GM18498 (cell line): ENCODE data around the gene PTS.
A peak's percentile ranks its signal among the peaks of the same experiment; 100 is the strongest.

Experiments
- ATAC-seq: cut with Tn5 transposase; IDR thresholded peaks from one replicate; pipeline ENCODE4 v1.9.1; 2021; ENCODE audit warnings: mild to moderate bottlenecking, moderate library complexity; ENCODE audit not compliant: unreplicated experiment

Gene PTS

DNA sequence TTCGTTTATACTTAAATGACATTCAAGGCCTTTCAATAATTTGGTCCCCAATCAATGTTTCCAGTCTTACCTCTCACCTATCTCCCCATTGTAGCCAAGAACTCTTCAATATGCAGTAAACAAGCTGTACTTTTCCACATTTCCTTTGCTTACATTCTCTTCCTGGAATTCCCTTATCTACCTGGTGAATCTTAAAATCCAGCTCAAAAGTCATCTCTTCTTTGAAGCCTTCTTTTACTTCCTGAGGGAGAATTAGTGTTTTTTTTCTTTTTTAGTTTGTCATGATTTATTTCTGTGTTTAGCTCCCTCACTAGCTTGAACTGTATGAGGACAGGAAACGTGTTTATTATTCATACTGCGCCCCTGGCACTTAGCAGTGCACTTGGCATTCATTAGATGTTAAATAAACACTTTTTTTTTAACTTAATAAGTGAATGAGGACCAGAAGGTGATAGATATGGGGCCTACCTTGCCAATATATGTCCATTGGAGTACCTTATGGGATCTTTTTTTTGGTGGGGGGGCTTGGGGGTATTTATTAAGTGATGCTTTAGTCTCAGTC, 4.9 kb upstream of the PTS start:
- no peak for ATAC-seq

DNA sequence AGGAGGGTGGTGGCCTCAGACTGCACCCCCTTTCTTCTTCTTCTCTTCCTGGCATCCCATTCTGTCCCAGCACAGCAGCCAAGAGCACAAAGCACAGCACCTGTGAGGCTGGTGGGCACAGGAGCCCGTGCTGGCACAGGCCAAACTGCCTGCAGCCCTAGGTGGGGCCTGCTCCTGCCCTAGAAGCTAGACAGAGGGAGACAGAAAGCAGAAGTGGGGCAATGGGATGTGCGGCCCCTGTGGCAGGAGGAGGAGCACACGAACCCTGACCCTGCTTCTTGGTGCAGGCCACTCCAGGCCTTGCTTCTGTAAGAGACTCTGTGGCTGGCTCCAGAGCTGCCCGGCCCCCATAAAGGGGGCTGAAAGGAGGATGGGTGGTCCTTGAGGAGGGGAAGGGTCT, 3.9 kb upstream of the PTS start:
- no peak for ATAC-seq

DNA sequence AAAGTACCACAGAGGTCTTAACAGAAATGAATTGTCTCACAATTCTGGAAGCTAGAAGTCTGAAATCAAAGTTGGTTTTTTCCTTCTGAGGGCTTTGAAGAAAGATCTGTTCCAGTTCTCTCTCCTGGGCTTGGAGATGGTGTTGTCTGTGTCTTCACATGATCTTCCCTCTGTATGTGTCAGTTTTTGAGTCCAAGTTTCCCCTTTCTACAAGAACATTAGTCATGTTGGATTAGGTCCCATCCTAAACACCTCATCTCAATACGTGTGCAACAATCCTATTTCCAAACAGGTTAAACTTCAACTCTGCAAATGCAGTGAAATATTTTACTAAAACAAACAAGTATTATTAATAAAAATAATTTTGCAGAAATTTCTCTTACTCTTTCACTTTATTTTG, 3.1 kb upstream of the PTS start:
- ATAC-seq = no peak

DNA sequence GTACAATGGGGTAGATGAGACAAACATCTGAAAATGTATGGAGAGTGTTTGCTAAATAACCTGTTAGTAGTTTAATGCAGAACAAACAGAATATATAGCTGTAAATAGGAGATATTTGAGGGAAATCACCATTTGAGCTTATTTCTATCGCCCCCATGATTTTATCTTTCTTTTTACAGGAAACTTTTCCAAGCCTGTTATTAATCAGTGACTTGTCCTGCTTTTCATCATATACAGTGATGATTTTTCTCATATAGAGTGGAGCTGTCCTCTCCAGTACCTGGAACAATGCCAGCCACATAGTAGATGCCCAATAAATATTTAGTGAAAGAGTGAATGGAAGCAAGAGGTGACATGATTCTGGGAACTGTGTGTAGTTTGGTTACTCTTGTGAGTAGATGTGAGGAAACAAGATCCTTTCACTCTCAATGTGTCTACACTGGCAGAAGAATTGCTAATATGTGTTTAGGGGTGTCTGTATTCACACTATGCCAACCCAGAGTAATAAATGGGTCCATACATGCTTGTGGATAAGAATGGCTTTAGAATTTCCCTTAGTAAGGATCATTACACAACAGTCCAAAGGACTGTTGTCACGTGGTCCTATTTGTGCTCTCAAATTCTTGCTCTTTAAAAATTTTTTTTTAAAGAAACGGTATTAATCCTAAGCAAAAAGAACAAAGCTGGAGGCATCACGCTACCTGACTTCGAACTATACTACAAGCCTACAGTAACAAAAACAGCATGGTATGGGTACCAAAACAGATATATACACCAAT, 2.3 kb upstream of the PTS start:
- ATAC-seq = no peak

DNA sequence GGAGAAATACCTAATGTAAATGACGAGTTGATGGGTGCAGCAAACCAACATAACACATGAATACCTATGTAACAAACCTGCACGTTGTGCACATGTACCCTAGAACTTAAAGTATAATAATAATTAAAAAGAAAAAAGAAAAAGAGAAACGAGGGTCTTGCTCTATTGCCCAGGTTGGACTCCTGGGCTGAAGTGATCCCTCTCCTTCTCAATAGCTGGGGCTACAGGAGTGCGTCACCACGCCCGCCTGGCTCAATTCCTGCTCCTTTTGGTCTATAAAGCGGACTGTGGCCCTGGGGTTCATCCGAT, 521 bp upstream of the PTS start:
- ATAC-seq = no peak

DNA sequence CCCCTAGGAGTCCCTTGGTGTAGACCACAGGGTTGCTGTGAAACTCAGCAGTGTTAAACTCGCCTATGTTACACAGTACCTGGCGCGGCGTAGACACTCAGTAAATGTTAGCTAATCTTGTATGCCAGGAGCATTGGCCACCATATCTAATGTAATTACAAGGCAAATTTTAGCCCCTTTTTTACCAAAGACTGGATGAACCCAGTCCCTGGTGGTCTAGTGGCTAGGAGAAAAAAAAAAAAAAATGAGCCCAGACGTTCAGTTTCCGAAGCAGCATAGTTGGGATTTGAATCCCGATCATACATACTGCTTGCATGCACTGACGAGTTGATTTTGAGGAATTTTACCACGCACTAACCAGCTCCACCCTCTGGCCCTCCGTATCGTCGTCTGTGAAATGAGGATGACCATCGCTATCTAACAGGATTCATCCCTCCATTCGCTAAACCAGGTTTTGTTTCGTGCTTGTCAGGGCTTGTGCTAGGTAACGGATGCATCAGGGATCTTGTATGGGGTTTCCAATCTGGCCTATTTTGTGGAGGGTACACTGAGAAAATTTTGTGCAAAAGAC, 688 bp downstream of the PTS start:
- ATAC-seq = peak; percentile 56

DNA sequence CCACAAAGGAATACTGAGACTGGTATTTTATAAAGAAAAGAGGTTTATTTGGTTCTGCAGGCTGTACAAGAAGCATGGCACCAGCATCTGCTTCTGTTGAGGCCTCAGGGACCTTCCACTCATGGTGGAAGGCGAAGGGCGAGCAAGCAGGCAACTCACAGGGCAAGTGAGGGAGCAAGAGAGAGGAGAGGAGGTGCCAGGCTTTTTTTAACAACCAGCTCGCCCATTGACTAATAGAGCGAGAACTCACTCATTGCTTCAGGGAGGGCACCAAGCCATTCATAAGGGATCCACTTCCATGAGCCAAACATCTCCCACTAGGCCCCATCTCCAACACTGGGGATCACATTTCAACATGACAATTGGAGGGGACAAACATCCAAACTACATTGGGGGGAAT, 1.2 kb downstream of the PTS start:
- no peak for ATAC-seq

DNA sequence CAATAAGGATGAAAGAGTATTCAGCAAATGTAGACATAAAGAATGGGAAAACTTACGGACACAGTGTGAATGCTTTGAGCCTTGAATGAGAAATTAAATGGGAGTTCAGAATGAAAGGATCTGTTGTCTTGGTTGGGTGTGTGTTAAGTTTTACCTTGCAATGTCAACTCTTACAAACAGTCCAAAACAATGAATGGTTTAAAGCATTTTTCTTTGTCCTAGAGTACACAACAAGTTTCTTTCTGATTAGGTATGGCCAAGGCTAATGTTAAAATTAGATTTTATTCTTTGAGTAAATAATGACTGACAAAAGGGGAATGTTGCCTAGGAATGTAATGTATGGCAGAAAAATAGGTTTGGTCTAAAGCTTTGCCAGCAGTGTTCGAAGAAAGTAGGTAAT, 2.5 kb downstream of the PTS start:
- no peak for ATAC-seq

DNA sequence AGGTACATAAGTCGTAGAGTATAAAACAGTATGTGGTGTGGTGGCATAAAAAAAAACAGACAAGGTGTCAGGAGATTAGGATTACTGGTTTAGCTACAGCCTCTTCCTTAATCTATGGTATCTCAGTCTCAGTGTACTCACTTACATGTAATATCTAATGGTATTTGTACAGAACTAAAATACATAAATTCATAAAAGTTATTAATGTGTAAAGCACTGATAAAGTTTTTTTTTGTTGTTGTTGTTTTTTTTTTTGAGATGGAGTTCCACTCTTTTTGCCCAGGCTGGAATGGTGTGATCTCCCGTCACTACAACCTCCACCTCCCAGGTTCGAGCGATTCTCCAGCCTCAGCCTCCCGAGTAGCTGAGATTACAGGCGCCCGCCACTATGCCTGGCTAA, 2.9 kb downstream of the PTS start:
- no peak for ATAC-seq

DNA sequence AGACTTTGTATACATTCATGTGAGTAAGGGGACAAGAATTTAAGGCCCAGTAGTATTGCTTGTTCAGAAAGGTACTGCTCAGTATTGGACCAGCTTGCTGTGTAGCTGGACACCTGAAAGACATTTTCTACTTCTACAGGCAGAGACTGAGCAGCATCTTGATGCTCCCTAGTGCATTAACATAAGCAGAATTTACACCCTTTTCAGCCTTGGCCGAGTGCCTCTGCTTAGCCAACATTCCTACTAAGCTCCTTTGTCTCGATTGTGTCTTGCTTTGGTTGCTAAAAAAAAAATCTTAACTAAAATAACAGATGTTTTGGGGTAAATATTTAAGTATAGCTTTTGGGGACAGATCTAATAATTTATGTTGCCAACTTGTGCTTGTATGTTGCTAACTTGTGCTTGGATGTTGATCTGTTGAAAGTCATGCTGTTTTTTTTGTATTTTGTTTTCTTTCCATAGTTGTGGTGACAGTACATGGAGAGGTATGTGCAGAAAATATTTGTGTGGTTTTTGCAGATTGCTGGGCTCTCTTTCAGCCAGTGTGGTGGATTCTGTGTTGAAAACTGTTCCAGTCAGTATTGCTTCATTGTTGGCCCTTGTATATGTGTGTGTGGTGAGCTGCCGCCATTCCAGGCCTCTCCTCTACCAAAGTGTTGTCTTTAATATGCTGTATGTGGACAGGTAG, 3.7 kb downstream of the PTS start:
- ATAC-seq = no peak

DNA sequence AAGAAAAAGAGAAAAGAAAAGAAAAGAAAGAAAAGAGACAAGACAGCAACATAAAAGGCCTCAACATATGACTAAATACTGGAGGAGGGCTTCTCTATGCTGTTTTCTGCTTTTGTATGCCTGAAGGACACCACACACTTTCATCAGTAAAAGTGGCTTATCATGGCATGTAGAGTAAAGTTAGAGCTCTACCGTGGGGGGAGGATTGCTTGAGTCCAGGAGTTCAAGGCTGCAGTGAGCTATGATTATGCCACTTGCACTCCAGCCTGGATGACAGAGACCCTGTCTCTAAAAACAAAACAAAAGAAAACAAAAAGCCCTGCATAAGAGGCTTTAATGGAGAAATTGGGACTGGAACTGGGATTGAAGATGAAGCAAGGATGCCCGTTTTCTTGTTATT, 5.7 kb downstream of the PTS start:
- no peak for ATAC-seq

DNA sequence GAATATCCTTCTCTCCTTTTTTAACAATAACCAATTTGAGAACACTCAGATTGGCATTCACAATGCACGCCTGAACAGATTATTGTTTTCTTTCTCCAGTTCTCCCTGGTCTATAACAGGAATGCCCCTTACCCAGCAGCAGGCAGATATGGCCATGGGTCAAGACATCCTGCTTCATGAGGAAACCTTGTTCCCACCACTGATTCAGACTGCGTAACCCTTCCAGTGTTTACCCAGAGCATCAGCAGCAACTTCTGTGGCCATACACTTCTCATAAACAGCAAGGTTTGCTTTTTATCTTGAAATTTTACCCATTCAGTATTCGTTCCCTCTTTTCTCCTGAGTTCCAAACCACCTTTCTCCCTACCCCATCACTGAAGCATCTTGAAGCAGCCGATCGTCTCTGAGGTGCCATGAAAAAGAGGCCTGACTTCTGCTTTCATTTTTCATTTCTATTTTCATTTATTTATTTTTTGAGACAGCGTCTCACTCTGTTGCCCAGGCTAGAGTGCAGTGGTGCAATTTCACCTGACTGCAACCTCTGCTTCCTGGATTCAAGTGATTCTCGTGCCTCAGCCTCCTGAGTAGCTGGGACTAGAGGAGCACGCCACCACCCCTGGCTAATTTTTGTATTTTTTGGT, 9.6 kb downstream of the PTS start:
- peak; percentile 78 for ATAC-seq

DNA sequence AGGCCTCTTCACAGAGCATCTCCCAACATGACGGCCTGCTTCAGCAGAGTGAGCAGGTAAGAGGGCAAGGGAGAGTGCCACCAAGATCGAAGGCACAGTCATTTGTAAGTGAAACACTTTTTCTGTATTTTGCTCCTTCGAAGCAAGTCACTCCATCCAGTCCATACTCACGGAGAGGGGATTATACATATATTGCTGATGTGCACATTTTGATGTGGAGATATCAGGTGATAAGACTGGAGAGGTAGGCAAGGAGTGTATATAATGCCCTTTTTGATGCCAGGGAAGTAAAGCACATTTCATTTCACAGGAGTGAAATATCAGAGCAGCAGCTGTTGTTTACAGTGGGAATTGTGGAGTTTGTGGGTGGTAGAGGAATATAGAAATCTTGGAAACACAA, 11.2 kb downstream of the PTS start:
- ATAC-seq = no peak

DNA sequence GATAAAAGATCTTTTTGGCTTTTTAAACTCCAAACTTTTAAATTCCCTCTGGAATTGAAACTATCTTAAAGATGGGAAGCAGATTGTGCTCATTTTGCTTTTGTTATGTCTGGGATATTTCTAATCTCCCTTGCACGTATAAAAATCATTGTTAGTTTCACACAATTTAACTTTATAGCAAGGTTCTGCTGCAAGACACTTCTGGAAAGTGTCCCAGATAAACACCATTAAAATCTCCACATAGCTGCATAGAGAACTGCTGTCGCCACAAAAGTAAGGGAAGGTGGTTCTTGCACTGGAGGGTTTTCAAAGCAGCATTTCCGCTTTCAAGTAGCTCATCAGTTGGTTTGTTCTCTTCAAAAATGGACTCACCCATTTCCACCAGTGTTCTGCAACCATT, 11.8 kb downstream of the PTS start:
- ATAC-seq = no peak

DNA sequence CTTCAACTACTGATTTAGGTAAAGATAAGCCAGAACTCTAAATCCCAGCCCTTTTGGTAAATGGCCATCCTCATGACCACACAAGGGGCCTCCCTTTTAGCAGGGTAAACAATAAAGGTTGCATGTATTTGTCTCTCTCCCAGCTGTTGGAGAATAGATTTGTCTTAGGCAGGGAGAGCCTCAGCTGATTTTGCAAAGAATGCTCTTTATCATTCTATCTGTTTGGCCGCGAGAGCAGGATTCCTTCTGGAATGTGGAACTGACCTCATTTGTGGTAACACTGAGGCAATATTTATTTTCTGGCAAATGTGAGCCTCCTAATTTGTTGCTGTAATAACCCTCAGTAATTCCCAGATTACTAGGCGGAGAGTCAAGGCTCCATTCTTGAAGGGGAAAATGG, 15.3 kb downstream of the PTS start:
- ATAC-seq = no peak

DNA sequence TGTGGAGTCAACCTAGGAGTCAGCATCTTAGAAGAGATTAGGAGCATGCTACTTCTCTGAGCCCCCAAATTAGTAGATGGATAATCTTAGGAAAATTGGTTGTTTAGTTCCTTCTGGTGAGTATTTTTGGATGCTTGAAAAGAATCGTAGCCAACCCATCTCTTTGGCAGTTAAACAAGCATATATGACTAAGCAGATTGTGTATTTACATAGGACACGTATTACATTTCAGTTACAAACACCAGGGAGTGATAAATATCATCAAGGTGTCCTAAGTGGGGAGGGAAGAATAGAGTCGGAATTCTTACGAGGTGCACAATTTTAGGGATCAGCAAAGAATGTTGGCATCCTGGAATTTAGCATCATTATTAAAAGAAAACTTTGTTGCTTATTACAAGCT, 21.0 kb downstream of the PTS start:
- no peak for ATAC-seq

DNA sequence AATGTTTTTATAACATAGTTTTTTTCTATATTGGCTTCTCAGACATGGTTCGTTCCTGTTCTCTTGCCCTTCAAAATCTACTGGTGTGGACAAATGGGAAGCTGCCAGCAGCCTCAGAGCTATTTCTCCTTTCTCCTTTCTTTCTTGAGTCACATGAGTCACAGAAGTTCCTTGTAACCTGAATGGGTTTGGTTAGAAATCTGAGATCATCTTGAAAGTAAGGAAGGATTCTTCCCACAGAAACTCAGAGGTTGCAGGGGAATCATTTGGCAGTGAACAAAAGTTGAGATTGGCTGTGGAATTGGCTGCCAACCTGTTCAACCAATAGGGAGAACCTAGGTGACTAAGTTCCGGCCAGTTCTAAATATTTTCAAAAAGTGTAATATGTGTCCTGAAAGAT, 22.0 kb downstream of the PTS start:
- ATAC-seq = no peak

DNA sequence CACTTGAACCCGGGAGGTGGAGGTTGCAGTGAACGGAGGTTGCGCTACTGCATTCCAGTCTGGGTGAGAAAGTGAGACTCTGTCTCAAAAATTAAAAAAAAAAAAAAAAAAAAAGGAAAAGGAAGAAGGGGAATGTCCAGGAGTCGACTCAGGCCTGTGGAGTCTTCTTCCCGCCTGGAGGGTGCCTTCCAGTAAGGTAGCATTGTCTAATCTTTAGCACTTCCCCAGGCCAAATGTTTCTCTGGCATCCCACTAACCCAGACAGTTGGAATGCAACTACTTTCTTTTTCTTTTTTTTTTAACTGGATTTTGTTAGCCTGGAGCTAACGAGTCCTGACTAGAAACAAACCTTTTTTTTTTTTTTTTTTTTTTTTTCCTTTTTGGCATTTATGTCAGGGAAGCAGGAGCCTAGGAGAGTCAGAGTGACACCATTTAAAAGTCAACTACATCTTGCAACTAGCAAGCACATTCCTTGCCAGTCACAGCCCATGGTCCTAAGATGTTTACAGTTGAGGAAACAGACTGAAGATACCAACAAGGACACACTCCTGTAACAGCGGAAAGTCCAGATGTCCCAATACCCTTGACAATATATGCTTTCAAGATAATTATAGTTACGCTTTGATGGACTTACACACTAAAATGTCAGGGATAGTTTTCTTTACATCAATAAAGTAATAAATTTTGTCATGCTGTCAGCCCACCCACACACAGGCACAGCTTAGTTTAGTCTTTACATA, 23.8 kb downstream of the PTS start:
- ATAC-seq = no peak

DNA sequence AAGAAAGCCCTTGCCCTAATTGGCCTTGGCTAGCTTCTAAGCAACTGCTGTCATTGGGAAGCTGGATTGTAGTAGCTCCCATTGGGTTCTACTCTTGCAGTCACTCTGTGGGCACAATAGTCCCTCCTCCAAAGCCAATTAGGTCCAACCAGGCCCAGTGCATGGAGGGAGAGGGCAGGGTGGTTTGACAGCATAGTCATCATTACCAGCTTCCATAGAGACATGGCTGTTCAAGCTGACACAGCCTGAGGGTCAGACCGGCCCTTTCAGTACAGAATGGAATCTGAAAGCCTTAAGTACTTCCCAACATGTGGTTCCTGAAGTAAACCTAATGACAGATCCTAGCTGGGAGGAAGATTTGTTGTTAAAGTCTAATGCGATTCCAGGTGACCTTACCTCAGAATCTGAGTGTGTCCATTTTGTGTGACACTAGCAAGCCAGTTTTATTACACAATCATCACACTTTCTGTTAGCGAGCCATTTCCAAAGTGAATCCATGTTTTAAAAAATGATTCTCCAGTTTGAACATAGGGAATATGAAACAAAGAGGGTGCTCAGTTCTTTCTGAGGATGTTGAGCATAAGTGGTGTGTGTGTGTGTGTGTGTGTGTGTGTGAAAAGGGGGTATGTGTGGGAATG, 27.5 kb downstream of the PTS start:
- no peak for ATAC-seq

DNA sequence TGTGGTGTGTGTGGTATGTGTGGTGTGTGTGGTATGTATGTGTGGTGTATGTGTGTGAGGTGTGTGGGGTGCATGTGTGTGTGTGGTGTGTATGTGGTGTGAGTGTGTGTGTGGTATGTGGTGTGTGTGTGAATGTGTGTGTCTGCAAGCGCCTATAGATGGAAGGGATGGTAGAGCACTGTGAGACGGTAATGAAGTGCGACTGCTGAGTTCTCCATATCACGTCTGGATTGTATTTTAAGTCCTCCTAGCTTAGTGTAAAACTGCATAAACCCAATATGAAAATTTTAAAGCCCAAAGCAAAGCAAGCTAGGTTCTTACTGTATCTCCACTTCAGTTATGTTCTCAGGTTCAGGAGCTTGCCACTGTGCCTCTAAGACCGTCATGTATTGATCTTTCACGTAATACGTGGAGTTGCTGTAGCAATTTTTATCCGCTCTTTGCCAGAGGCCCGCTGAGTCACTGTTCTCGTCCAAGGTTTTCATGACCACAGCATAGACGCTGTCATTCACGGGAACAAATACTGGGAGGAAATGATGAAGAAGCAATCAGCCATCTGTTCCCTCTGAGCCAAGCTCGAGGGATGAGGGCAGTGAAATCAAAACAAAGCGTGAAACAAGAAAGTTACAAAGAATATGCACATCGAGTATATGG, 29.0 kb downstream of the PTS start:
- ATAC-seq = no peak
